Measurements from ENCODE around the gene GMPPB. TPM values are rescaled to one million over a fixed set of nuclear protein-coding genes. Genes with fewer than 3 reads are reported as not detected.
A peak's percentile ranks its signal among the peaks of the same experiment; 100 is the strongest.

Gene GMPPB
- total RNA-seq, 1 donor = 30.2 TPM

- TF ChIP-seq CTCF (IDR thresholded peaks at IDR 0.05; ENCODE audit: insufficient read depth, low read depth, low read length) = no peak
- DNase-seq (ENCODE audit: low read depth) = peak; percentile 80
- no peak overlapping the region for H3K4me3 ChIP-seq (ENCODE audit: low read depth, low read length)
Measured at GRCh38 chr3:49747792-49748480, 24.2 kb upstream of the GMPPB start.

GRCh38 chr3:49745986-49746385 is 22.2 kb upstream of the GMPPB start:
- H3K4me3 ChIP-seq (ENCODE audit: low read depth, low read length) = no peak overlapping the region
- peak; percentile 50 for DNase-seq (ENCODE audit: low read depth)
- TF ChIP-seq CTCF (IDR thresholded peaks at IDR 0.05; ENCODE audit: insufficient read depth, low read depth, low read length) = no peak

GRCh38 chr3:49740427-49740826 is 16.7 kb upstream of the GMPPB start:
- TF ChIP-seq CTCF (IDR thresholded peaks at IDR 0.05; ENCODE audit: insufficient read depth, low read depth, low read length) = no peak
- H3K4me3 ChIP-seq (ENCODE audit: low read depth, low read length) = no peak overlapping the region
- DNase-seq (ENCODE audit: low read depth) = no peak

GRCh38 chr3:49738067-49738713 is 14.4 kb upstream of the GMPPB start:
- no peak overlapping the region for H3K4me3 ChIP-seq (ENCODE audit: low read depth, low read length)
- DNase-seq (ENCODE audit: low read depth) = no peak
- TF ChIP-seq CTCF (IDR thresholded peaks at IDR 0.05; ENCODE audit: insufficient read depth, low read depth, low read length) = no peak

GRCh38 chr3:49734752-49735151 is 11.0 kb upstream of the GMPPB start:
- no peak for TF ChIP-seq CTCF (IDR thresholded peaks at IDR 0.05; ENCODE audit: insufficient read depth, low read depth, low read length)
- no peak overlapping the region for H3K4me3 ChIP-seq (ENCODE audit: low read depth, low read length)
- no peak for DNase-seq (ENCODE audit: low read depth)

- no peak overlapping the region for H3K4me3 ChIP-seq (ENCODE audit: low read depth, low read length)
- TF ChIP-seq CTCF (IDR thresholded peaks at IDR 0.05; ENCODE audit: insufficient read depth, low read depth, low read length) = no peak
- peak; percentile 36 for DNase-seq (ENCODE audit: low read depth)
Measured at GRCh38 chr3:49733551-49733950, 9.8 kb upstream of the GMPPB start.
